ENCODE data around the gene TRIM59. TPM values are rescaled to one million over a fixed set of nuclear protein-coding genes. Genes with fewer than 3 reads are reported as not detected.

Gene TRIM59
- total RNA-seq, 1 donor from 2014 or later: 24.5 TPM

- H3K27me3 Mint-ChIP-seq: no peaks in the 10 kb centered on the region
- H3K36me3 Mint-ChIP-seq (ENCODE audit: insufficient read depth): no peaks in the 10 kb centered on the region
These were observed 22.8 kb upstream of the TRIM59 start for GRCh38 chr3:160472344-160472743.

GRCh38 chr3:160471892-160472291, 22.3 kb upstream of the TRIM59 start:
- peaks cover 11% of the 10 kb centered on the region for H3K9me3 Mint-ChIP-seq (ENCODE audit: low read depth)
- no peaks in the 10 kb centered on the region for H3K36me3 Mint-ChIP-seq (ENCODE audit: insufficient read depth)
- no peaks in the 10 kb centered on the region for H3K27me3 Mint-ChIP-seq
- no peak overlapping the region for H3K27ac Mint-ChIP-seq
- DNase-seq (ENCODE audit: low spot score, unreplicated experiment): no peak
- no peak overlapping the region for H3K4me3 Mint-ChIP-seq (ENCODE audit: low read depth)
- TF ChIP-seq CTCF (IDR thresholded peaks at IDR 0.05; ENCODE audit: unreplicated experiment): no peak
- H3K4me1 Mint-ChIP-seq (ENCODE audit: low read depth): no peaks in the 10 kb centered on the region

More at GRCh38 chr3:160472344-160472743, 22.8 kb upstream of the TRIM59 start:
- Mint-ChIP-seq H3K9me3 (ENCODE audit: low read depth) (peaks cover 11% of the 10 kb centered on the region), H3K4me3 (ENCODE audit: low read depth) (no peak overlapping the region), H3K27ac (no peak overlapping the region), H3K4me1 (ENCODE audit: low read depth) (no peaks in the 10 kb centered on the region)
- no peak for DNase-seq (ENCODE audit: low spot score, unreplicated experiment)
- no peak for TF ChIP-seq CTCF (IDR thresholded peaks at IDR 0.05; ENCODE audit: unreplicated experiment)

- DNase-seq (ENCODE audit: low spot score, unreplicated experiment): no peak
- no peak for TF ChIP-seq CTCF (IDR thresholded peaks at IDR 0.05; ENCODE audit: unreplicated experiment)
- Mint-ChIP-seq H3K4me3 (ENCODE audit: low read depth) (no peak overlapping the region), H3K9me3 (ENCODE audit: low read depth) (peaks cover 11% of the 10 kb centered on the region), H3K4me1 (ENCODE audit: low read depth) (no peaks in the 10 kb centered on the region), H3K36me3 (ENCODE audit: insufficient read depth) (no peaks in the 10 kb centered on the region), H3K27me3 (no peaks in the 10 kb centered on the region), H3K27ac (no peak overlapping the region)
These were observed 20.6 kb upstream of the TRIM59 start for GRCh38 chr3:160470181-160470580.

GRCh38 chr3:160464971-160465370, 15.4 kb upstream of the TRIM59 start:
- Mint-ChIP-seq H3K27ac (no peak overlapping the region), H3K36me3 (ENCODE audit: insufficient read depth) (no peaks in the 10 kb centered on the region), H3K4me1 (ENCODE audit: low read depth) (no peaks in the 10 kb centered on the region), H3K4me3 (ENCODE audit: low read depth) (no peak overlapping the region), H3K27me3 (no peaks in the 10 kb centered on the region), H3K9me3 (ENCODE audit: low read depth) (peaks cover 6% of the 10 kb centered on the region)
- DNase-seq (ENCODE audit: low spot score, unreplicated experiment): no peak
- no peak for TF ChIP-seq CTCF (IDR thresholded peaks at IDR 0.05; ENCODE audit: unreplicated experiment)

GRCh38 chr3:160464321-160464720, 14.7 kb upstream of the TRIM59 start:
- DNase-seq (ENCODE audit: low spot score, unreplicated experiment): no peak
- Mint-ChIP-seq H3K4me3 (ENCODE audit: low read depth) (no peak overlapping the region), H3K27ac (no peak overlapping the region), H3K27me3 (no peaks in the 10 kb centered on the region), H3K9me3 (ENCODE audit: low read depth) (peaks cover 3% of the 10 kb centered on the region), H3K36me3 (ENCODE audit: insufficient read depth) (no peaks in the 10 kb centered on the region), H3K4me1 (ENCODE audit: low read depth) (no peaks in the 10 kb centered on the region)
- no peak for TF ChIP-seq CTCF (IDR thresholded peaks at IDR 0.05; ENCODE audit: unreplicated experiment)
